NCI-H2171 (cell line): ENCODE results near the gene NKX2-1.

ENCODE experiments used
- DNase-seq: peaks from one replicate; lab custom pipeline; 2025; lab: John Stamatoyannopoulos, UW

The NKX2-1 gene

DNA sequence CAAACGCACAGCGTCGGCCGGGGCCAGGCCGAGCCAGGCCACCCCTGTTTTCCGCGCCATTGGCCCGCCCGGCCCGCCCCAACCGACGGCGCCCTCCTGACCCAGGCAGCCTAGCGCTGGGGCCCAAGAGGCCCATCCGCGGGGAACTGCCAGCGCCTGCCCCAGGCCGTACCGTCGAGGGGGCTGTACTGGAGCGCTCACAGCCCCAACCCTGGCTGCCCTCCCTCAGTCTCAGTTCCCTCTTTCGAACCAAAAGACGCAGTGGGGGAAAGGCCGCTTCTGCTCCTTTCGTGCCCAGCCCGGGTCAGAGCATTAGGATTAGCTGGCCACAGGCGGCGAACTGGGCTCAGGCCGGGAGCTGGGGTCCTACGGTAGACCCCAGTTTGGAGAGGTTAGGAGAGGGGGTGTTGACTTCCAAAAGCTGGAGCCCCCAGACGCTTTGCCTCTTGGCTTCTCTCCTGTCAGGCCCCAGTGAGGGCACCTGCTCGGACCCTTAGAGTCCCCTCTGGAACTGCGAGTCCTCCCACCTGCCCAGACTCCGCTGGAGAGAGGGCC, 1.9 kb downstream of the NKX2-1 start:
- no peak for DNase-seq

DNA sequence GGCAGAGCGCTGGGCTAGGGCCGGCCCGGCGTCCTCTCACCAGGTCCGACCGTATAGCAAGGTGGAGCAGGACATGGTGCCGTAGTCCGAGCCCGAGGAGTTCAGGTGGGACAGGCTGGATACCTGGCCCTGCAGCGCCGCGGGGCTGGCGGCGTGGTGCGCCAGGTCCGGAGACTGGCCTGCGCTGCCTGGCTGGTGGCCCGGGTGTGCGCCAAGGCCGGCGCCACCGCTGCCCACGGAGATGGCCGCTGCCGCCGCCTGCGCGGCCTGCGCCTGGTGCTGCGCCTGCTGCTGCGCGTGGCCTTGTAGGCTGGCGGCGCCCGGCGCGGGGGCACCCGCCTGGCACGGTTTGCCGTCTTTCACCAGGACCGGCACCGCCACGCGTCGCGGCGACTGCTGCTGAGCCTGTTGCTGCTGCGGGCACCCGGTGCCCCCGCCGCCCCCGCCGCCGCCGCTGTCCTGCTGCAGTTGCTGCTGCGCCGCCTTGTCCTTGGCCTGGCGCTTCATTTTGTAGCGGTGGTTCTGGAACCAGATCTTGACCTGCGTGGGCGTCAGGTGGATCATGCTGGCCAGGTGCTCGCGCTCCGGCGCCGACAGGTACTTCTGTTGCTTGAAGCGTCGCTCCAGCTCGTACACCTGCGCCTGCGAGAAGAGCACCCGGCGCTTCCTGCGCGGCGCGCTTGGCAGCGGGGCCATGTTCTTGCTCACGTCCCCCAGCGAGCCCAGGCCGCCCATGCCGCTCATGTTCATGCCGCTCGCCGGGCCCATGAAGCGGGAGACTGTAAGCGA, 2.6 kb downstream of the NKX2-1 start:
- DNase-seq: no peak

DNA sequence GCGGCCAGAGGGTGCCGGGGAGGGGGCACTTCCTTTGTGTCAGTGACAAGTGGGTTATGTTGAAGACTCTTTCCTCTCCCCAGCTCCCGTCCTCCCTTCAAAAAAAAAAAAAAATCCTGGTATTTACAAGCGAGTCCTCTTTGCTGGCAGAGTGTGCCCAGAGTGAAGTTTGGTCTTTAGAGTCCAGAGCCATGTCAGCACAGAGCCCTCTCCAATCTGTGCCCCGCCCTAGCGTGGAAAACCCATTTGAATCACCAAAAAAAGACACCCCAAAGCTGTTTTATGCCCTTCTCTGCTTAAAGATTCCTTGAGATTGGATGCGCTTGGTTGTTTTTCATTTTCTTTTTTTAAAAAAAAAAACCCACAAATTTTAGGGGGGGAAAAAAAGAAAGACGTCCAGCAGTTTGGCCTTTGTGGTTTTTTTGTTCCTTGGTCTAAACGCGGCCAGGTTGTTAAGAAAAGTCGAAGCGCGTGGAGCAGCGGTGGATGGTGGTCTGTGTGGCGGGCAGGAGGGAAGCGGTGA, 3.3 kb downstream of the NKX2-1 start:
- DNase-seq: no peak

DNA sequence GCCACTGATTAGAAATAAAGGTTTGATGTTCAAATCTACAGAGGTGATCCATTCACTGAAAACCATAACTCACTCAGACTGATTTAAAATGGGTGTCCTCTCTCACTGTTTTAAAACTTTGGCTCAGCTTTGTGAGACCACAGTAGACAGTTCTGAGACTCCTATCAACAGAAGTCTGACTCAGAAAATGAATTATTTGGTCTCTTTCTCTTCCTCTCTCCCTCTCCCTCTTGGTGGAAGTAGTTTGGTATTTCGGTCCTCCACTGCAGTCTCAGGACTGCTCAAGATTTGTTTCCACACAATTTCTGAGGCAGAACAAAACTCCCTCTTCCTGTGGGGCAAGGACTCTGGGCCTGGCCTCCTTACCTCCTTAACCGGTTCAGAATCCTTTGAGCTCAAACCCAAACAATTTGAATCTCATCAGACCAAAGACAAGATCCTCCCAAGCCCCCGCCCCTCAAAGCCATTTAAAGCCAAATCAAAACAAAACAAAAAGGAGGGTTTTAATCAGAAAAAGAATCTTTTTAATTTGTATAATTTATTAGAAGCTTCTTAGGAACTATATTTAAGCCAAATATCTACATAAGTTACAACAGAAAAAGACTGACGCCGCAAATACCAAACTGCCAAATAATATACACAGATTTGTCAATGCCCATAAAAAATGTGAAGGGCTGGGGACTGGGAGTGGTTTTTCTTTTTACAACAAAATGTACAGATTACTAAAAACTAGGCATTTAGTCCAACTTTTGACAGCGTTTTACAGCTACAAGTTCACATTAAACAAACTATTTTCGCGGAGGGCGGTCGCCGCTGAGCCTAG, 3.9 kb downstream of the NKX2-1 start:
- no peak for DNase-seq

DNA sequence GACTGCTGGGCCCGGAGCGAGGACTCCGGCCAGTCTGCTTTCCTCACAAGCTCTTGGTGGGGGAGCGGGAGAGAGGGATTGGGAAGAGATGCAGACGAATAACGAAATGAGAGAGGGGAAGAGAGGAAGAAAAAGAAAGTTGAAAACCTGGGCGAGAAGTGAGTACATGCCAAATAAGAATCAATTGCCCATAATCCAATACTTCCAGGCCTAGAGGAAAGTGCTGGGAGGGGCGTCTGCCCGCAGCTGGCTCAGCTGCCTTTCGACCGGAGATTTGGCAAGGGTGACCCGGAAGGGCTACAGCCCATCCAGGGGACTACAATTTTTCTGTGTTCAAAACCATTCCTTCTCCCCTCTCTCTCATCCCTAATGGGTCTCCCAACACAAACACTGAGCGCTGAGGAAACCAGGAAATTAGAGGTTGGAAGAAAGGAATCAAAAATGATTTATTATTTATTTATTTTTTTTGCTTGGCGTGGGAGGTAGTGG, 4.9 kb downstream of the NKX2-1 start:
- no peak for DNase-seq

DNA sequence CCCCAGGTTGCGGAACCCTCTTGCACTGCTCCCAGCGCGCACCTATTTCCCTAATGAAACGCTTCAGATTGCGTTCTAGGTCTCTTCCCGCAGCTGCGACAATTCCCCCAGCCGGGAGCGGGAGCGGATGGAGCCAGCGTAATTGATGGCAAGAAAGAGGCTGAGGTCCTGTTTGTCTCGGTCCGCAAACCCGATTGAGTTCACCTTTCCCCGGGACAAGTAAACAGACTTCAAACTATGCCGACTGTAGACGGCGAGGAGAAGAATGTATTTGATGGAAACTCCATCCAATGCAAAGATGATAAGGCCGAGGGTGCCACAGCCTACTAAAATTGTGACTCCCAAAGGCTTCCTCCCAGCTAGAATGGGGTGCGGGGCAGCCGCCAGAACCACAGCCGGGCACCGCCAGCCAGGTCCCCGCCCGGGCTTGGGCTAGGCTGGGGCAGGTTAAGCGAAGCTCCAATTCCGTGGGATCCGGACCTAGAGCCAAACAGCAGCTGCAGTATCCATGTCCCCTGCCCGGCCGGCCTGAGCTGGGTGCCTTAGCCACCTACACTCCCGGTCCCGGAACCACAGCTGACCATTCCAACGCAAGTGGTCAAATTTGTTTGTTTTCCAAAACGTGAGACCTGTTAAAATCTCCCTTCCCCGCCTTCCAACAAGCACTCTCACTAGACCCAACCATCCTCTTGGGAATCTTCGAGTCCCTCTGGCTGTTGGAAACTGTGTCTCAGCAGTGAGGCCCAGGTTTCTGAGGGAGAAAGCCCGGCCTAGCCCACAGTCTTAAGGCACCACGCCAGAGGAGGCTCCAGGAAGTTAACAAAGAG, 5.5 kb downstream of the NKX2-1 start:
- DNase-seq: no peak

DNA sequence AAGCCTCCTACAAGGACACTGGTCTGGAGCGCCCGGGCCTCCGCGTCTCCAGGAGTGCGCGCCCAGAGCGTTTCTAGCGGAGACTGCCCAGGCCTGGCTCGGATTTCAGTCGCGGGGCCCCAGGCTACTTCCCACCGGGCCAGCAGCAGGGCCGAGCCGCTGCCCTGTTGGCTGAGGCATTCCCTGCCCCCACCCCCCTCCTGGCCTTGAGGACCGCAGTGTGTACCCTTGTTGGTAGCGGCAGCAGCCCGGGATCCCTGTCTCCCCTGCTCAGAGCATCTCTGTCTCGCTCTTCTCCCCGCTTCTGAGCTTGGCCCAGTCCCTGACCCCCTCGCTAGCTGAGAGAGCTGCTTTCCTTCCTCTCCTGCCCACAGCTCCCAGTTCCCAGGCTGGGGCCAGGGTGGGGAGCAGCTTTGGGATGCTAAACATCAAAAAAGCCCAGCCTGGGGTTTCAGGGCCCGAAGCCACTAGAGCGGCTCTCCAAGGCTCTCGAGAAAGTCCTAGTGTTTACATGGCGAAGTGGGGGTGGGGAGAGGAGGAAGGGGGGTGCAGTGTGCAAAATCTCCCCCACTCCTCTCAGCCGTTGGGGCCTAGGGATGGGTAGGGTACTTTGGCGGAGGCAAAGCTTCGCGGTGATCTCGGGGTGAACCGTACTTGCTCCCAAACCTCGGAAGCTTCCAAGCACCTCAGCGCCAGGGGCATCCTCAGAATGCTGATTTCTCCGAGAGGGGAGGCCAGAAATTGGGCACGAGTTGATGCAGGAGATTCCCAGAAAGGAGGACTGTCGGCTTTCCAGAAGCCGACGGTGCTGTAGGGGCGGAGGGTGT, 6.4 kb downstream of the NKX2-1 start:
- no peak for DNase-seq

DNA sequence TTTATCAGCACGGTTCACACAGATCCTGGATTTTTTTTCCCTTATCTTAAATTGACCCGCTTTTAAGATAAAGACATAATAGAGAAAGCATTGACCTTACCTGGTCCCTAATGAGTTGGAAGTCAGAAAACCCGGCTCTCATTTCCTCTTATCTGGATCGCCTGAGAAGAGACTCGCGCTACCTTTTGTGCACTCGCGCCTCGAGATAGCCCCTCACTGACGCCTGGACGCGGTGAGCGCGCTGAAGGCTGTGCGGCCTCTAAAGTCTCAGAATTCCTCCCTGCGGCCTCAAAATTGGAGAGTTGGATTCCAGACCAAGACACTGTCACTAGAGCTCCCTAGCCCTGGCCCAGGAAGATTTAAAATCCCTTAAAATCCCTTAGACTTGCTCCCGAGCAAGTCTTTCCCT, 7.0 kb downstream of the NKX2-1 start:
- no peak for DNase-seq

DNA sequence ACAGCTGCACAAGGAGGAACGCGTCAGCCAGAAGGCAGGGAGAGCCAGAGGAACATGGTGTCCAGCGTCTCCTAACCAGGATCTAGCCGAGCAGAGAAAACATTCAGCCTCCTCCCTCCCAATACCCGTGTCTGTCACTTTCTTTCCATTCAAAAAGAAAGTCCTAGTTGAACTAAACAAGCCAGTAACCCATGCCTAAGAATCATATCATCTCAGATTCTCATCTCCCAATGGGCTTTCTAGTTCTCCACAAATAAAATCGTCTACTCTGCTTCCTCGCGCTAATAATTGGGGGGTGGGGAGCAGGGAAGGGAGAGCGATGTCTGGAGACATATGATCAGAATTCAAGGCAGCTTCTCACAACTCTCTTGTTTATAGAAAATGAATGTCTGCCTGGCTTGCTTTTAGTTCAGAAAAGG, 7.4 kb downstream of the NKX2-1 start:
- DNase-seq: no peak

DNA sequence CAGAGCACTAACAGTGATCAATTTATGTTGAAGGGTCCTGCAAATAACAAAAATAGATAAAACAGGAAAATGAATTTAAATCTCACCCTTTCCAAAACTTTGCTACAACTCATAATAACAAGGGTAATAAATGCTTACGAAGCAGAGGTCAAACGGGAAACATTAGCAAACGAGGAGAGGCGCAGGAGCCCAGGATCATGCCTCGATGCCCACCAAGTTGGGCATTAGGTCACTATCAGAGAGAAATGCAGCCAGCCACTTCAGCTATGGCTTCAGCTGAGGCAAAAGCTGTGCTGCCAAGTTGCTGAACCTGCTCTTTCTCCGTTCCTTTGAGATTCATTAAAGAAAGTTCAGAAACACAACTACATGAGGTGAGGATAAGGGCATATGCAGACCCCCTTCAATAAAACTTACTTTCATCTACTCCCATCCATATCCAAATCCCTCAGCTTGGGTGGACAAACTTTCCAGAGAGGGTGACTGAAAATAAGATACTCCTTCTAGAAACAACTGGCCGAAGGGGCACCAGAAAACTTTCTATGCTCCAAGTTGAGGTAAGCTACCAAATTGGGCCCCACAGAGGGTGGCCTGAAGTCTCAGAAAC, 7.9 kb downstream of the NKX2-1 start:
- no peak for DNase-seq

DNA sequence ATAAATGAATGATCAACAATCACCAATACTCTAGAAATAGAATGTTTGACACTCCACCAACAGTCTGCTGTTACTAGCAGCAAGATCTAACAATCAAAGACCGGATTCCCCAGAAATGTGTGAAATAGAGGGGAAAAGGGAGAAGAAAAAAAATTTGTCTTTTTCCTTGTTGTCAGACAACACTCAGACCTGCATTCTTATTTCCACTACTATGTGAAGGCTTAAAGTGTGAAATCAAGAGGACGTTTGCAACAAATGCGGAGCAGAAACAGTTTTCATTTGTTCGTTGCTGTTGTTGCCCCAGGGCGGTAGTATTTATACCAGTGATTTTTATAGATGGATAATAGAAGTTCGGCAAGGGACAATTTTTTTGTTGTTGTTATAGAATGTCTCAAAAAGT, 9.2 kb downstream of the NKX2-1 start:
- no peak for DNase-seq

DNA sequence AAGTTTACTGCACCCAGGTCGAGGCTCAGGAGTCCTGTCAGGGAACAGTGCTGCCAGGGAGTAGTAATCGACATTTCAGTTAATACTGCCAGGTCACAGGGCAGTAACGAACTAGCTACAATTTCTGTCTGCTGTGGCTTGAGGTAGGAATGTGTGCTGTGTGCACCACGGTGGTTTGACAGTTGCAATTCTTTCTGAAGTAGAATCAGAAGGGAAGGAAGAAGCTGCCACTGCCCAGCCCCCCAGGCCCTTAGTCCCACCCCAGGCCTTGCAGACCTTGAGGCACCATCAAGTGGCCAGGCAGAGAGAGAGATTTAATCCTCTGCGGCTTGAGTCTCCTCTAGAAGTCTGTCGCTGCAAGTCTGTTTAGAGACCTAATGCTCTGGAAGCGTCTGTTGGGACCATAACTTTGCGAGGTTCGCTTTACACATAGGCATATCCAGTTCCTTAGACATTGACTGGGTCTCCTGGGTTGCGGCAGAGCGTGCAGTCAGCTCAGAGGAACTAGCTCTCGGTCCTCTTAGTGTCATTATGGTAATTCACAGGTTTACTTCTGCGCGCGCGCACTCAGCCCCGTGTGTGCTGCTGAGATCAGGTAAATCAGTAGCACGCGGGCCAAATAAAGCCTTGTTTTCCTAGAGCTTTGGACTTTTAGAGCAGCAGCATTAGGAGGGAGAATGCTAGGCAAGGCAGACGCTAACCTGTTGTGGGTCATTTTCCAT, 9.8 kb downstream of the NKX2-1 start:
- no peak for DNase-seq

DNA sequence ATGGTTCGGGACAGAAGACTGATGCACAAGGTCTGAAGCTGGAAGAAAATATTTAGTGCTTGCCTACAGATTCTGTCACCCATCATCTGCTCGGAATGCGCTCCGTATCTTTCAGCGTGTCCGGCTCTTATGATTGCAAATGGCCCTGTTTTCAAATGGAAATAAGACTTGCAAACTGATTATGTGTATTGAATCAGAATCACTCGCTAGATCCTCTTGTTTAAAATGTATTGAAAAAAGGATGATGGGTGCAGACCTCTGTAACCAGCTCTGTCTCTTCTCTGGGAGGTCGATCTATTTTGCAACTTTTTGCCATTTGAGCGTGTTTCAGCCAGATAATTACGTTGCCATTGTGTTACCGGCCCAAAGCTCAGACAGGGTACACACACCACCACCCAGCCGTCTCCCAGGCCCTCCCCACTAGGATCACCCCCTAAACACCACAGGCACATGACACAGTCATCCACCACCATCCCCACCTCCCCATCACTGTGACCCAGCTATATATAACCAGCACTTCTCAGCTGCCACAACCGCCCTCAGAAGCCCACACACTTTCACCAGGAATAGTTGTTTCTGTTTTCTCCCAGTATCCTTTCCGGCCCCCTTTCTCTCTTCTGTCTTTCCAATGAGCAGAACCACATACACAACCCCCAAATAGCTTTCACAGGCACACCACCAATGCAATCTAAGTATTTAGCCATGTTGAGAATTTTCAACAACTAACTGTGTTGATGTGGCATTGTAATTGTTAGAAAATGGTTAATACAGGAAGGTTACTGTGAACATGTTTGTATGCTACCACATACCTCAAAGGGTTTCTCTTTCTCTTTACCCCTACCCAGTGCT, 10.7 kb downstream of the NKX2-1 start:
- no peak for DNase-seq

DNA sequence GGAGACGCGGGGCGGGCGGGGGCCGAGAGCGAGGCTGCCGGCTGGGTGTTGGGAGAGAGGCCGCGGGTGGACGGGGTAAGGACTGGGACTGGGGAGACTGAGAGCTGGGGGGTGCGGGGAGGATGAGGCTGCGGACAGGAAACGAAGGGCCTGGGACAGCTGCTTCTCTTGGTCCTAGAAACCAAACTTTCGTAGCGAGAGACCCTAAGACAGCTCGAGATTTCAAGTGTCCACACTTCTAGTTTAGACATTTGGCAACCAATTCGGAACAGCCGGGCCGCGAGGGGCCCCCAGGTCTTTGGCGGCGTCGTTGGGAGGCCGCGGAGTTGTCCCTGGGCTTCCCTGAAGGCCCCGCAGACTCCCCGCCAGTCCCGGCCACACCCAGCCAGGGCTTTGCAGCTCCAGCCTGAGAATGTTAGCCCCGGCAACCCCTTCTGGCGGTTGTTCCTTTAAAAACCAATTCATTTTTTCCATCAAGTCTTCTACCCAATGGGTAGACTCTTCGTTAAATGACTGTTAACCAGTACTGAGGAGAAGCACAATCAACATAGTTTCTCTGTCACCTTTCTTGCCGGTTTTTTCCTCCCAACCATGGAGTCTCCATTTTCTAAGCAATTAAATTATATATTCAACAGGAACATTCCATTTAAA, 11.5 kb downstream of the NKX2-1 start:
- peak; percentile 13 for DNase-seq

DNA sequence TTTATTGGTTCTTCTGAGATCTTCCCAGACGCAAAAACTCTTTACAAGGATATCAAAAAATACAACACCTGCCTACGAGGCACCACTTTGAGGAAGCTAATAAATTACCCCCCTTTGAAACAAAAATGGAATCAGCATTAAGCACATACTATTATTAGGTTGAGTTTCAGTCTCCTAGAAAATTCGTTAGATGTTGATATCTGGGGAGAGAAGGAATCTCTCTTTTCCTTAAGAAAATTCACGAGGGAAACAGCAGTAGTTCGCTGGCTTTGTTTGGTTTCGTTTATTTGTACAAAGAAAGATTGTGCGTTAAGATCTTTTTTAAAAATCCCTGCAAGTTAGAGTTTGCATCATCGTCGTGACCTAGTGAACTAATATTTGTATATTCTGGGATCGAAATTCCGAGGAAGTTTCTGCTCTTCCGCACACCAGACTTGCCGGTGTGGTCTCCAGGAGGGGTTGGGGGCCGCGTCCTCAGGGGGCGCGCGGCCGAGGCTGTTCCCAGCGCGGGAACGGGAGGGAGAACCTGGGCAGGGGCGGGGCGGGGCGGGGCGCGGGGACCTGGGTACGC, 12.1 kb downstream of the NKX2-1 start:
- DNase-seq: peak; percentile 37

DNA sequence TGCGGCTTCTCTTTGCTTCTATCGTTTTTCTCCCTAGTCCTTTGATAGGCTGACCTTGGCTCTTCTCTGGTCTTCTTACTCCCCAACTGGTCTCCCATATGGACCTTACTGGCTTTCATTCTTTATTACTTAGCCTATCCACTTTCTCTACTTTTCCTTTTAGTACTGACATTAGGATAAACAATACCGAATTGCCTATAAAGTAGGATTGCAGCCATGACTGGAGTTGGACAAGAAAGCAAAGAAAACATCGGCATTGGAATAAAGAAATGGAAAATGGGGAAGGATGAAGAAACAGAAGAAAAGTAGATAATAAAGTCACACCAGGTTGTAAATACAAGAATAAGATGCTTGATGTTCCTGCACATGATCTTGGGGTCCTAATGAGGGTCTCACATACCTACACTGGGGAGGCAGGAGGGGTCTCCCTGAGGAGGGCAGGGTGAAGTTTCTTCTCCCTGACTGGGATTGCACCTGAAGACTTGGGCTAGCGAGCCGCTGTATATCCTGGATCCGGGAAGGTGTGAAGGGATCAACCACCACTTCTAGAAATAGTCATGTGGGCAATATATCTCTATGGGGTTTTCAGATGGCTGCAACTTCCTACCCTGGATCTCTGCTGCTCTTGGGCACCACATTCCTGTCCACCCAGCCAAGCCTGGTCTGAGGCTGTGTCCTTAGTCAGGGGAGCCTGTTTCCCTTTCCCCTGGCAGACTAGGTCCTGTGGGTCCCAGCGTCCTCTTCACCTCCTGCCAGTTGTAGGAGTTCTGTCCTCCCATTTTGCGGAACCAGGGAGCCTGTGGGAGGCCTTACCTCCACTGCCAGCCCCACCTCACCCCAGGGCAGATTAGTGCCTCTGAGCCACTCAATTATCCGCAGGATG, 13.1 kb downstream of the NKX2-1 start:
- DNase-seq: no peak
